IMR-90 (cell line): ENCODE results near the gene MRPS21. TPM values are rescaled to one million over a fixed set of nuclear protein-coding genes. Genes with fewer than 3 reads are reported as not detected.

Experiments
- ATAC-seq: fragments of 200-7000 bp; cut with Tn5 transposase; 2 replicates; pipeline ENCODE4 v1.9.1; 2020; ENCODE audit warnings: low read depth, mild to moderate bottlenecking, moderate library complexity
- BruUV-seq: library from RNA; stranded (reverse); fragments of 400-500 nt; replicated peaks from 2 replicates; lab custom pipeline; 2021; lab: Mats Ljungman, UMichigan
- CTCF ChIA-PET: fragments of 300-600 bp; formaldehyde crosslinking; extraction: SDS; loops from one replicate; lab custom pipeline; 2021; ENCODE audit warnings: antibody characterized with exemption; lab: Yijun Ruan, JAX
- POLR2A ChIA-PET: fragments of 300-600 bp; sonication (Branson Sonifier 250); formaldehyde crosslinking; loops from one replicate; lab custom pipeline; 2022; ENCODE audit warnings: antibody characterized with exemption; ENCODE audit not compliant: unreplicated experiment; lab: Charles Lee
- DNase-seq: peaks from one replicate; pipeline ENCODE4 v3.0.0; 2013
- H2AFZ ChIP-seq: replicated peaks from 2 replicates; pipeline ENCODE3; 2013; ENCODE audit warnings: low read length, mild to moderate bottlenecking; ENCODE audit not compliant: poor library complexity
- H2AK5ac ChIP-seq: 2 replicates; pipeline ENCODE4 v1.6.1; 2013; ENCODE audit warnings: low read depth, low read length, inconsistent platforms
- H2AK9ac ChIP-seq: replicated peaks from 2 replicates; pipeline ENCODE3; 2013; ENCODE audit warnings: mild to moderate bottlenecking, low read depth, low read length, moderate library complexity; ENCODE audit not compliant: poor library complexity
- H2BK120ac ChIP-seq: 2 replicates; pipeline ENCODE4 v1.6.1; 2013; ENCODE audit warnings: low read depth, low read length, inconsistent platforms
- H2BK15ac ChIP-seq: 3 replicates; pipeline ENCODE4 v1.6.1; 2013; ENCODE audit warnings: low read depth, low read length, inconsistent platforms
- H2BK20ac ChIP-seq: 2 replicates; pipeline ENCODE4 v1.6.1; 2013; ENCODE audit warnings: low read depth, mild to moderate bottlenecking, inconsistent platforms, low read length, moderate library complexity
- H2BK5ac ChIP-seq: 2 replicates; pipeline ENCODE4 v1.6.1; 2013; ENCODE audit warnings: mild to moderate bottlenecking, low read depth, low read length, inconsistent platforms; ENCODE audit not compliant: poor library complexity, severe bottlenecking
- H3K14ac ChIP-seq: replicated peaks from 2 replicates; pipeline ENCODE4 v1.6.1; 2013; ENCODE audit warnings: low read depth, low read length, inconsistent platforms
- H3K18ac ChIP-seq: 2 replicates; pipeline ENCODE4 v1.6.1; 2013; ENCODE audit warnings: low read depth, low read length, control low read depth
- H3K23ac ChIP-seq: 2 replicates; pipeline ENCODE4 v1.6.1; 2013; ENCODE audit warnings: low read depth, low read length, inconsistent platforms
- H3K27ac ChIP-seq: 2 replicates; pipeline ENCODE4 v1.5.1; 2013; ENCODE audit warnings: mild to moderate bottlenecking, control low read depth, low read length; ENCODE audit not compliant: insufficient read depth
- H3K27me3 ChIP-seq: 2 replicates; pipeline ENCODE4 v1.6.1; 2013; ENCODE audit warnings: low read length; ENCODE audit not compliant: control insufficient read depth, insufficient read depth
- H3K36me3 ChIP-seq: 2 replicates; pipeline ENCODE4 v1.6.1; 2013; ENCODE audit warnings: low read length, mixed read lengths; ENCODE audit not compliant: control insufficient read depth, insufficient read depth
- H3K4ac ChIP-seq: 2 replicates; pipeline ENCODE4 v1.6.1; 2013; ENCODE audit warnings: low read depth, low read length, inconsistent platforms
- H3K4me1 ChIP-seq: 2 replicates; pipeline ENCODE4 v1.6.1; 2013; ENCODE audit warnings: low read length, mixed read lengths; ENCODE audit not compliant: control insufficient read depth, insufficient read depth
- H3K4me2 ChIP-seq: 2 replicates; pipeline ENCODE4 v1.6.1; 2013; ENCODE audit warnings: low read depth, mild to moderate bottlenecking, control low read depth, low read length, moderate library complexity
- H3K4me3 ChIP-seq: 2 replicates; pipeline ENCODE4 v1.5.1; 2013; ENCODE audit warnings: low read depth, mild to moderate bottlenecking, control low read depth, low read length, moderate library complexity; ENCODE audit not compliant: insufficient read depth
- H3K56ac ChIP-seq: 2 replicates; pipeline ENCODE4 v1.6.1; 2013; ENCODE audit warnings: low read length, inconsistent platforms; ENCODE audit not compliant: insufficient read depth; ENCODE audit errors: extremely low read depth
- H3K79me1 ChIP-seq, 2 experiments: 2 replicates each; pipeline ENCODE4 v1.6.1; 2013; ENCODE audit warnings: low read length in 2 of 2, inconsistent platforms in 1 of 2, low read depth in 1 of 2
- H3K9ac ChIP-seq: 2 replicates; pipeline ENCODE4 v1.6.1; 2013; ENCODE audit warnings: low read depth, low read length, control low read depth
- H3K9me1 ChIP-seq: 2 replicates; pipeline ENCODE4 v1.6.1; 2013; ENCODE audit warnings: low read length, inconsistent platforms; ENCODE audit not compliant: insufficient read depth
- H3K9me3 ChIP-seq: 2 replicates; pipeline ENCODE4 v1.6.1; 2013; ENCODE audit warnings: low read length; ENCODE audit not compliant: control insufficient read depth, insufficient read depth
- H4K20me1 ChIP-seq: 2 replicates; pipeline ENCODE4 v1.6.1; 2013; ENCODE audit warnings: low read length, inconsistent platforms; ENCODE audit not compliant: insufficient read depth
- H4K5ac ChIP-seq: 2 replicates; pipeline ENCODE4 v1.6.1; 2013; ENCODE audit warnings: mild to moderate bottlenecking, low read depth, low read length, control low read depth
- H4K8ac ChIP-seq, 2 experiments: 2 replicates each; pipeline ENCODE4 v1.6.1; 2013; ENCODE audit warnings: low read depth in 2 of 2, low read length in 2 of 2, control low read depth in 1 of 2, inconsistent platforms in 1 of 2
- H4K91ac ChIP-seq: 2 replicates; pipeline ENCODE4 v1.6.1; 2013; ENCODE audit warnings: low read depth, low read length, inconsistent platforms; ENCODE audit not compliant: insufficient read depth
- CHD1 ChIP-seq: IDR thresholded peaks from 2 replicates; pipeline ENCODE4 v1.6.1; 2012; ENCODE audit warnings: low read depth, low read length, improper control_type of control experiment
- FOS ChIP-seq: fragments of 150-350 bp; IDR thresholded peaks from 2 replicates; pipeline ENCODE4 v1.6.1; 2016; ENCODE audit warnings: low read depth, low read length
- MAFK ChIP-seq: IDR thresholded peaks from 2 replicates; pipeline ENCODE4 v1.6.1; 2012; ENCODE audit warnings: low read depth, low read length, improper control_type of control experiment
- MAZ ChIP-seq: IDR thresholded peaks from 2 replicates; pipeline ENCODE4 v1.6.1; 2012; ENCODE audit warnings: low read depth, mild to moderate bottlenecking, low read length, improper control_type of control experiment, moderate library complexity, borderline replicate concordance
- MXI1 ChIP-seq: IDR thresholded peaks from 2 replicates; pipeline ENCODE4 v1.6.1; 2012; ENCODE audit warnings: low read depth, mild to moderate bottlenecking, low read length, moderate library complexity, borderline replicate concordance
- POLR2A ChIP-seq: IDR thresholded peaks from 2 replicates; pipeline ENCODE4 v1.6.1; 2012; ENCODE audit warnings: mild to moderate bottlenecking, low read depth, low read length
- RFX5 ChIP-seq: IDR thresholded peaks from 2 replicates; pipeline ENCODE4 v1.8.0; 2012; ENCODE audit warnings: low read depth, mild to moderate bottlenecking, low read length, moderate library complexity
- SMC3 ChIP-seq: fragments of 150-350 bp; IDR thresholded peaks from 2 replicates; pipeline ENCODE4 v1.6.1; 2016; ENCODE audit warnings: low read depth, mild to moderate bottlenecking, antibody characterized with exemption, low read length, moderate library complexity
- WGBS, 2 experiments: methylation state at CpG; one replicate each; pipeline versions ENCODE4 v1.1.5 to v1.1.7; 2013; ENCODE audit warnings: missing lambda C conversion rate in 2 of 2; ENCODE audit not compliant: insufficient read length in 1 of 2; ENCODE audit errors: extremely low coverage in 2 of 2; 5-methylcytosine and 5-hydroxymethylcytosine counted together
- dilution Hi-C: fragments of 300-500 bp; cut with HindIII; formaldehyde crosslinking; loops from one replicate; pipeline ENCODE4 v1.14.3; 2018; ENCODE audit warnings: low sequenced_read_pairs; ENCODE audit not compliant: unreplicated experiment
- in situ Hi-C: fragments of 300-500 bp; cut with MboI; formaldehyde crosslinking; loops from 3 replicates; pipeline ENCODE4 v1.14.3; 2019; ENCODE audit warnings: low sequenced_read_pairs, inconsistent platforms, mixed read lengths
- intact Hi-C: fragments of 100-400 bp; cut with micrococcal nuclease; formaldehyde crosslinking; loops from 2 replicates; pipeline ENCODE4 v1.10.0; 2022
- polyA plus RNA-seq, 3 experiments: library from polyadenylated mRNA; depleted of rRNA; stranded (reverse); fragments of >200 nt; gene quantifications; 2 replicates each; pipeline ENCODE4 v1.2.3, GENCODE V29; 2012; ENCODE audit warnings: low replicate concordance in 1 of 3
- total RNA-seq: library from RNA; depleted of rRNA; stranded (reverse); fragments of >200 nt; gene quantifications from 2 replicates; pipeline ENCODE4 v1.2.3, GENCODE V29; 2012
- TF ChIP-seq, protein P1 (sequence below): fragments of 150-350 bp; IDR thresholded peaks from 2 replicates; pipeline ENCODE4 v1.6.1; 2017; ENCODE audit warnings: mild to moderate bottlenecking, antibody characterized with exemption, low read length, low read depth
- TF ChIP-seq, protein P2 (sequence below): conservative IDR thresholded peaks from 2 replicates; pipeline ENCODE4 v1.5.1; 2012; ENCODE audit warnings: mild to moderate bottlenecking, low read depth, low read length, improper control_type of control experiment
- TF ChIP-seq, protein P3 (sequence below): fragments of 150-350 bp; IDR thresholded peaks from 2 replicates; pipeline ENCODE4 v1.6.1; 2016; ENCODE audit warnings: low read depth, mild to moderate bottlenecking, low read length, moderate library complexity, borderline replicate concordance

The MRPS21 gene
- total and polyA plus RNA-seq, 2 of the 4 experiments (the other 2 are of a cell fraction), result 52.3 to 74.6 TPM

DNA sequence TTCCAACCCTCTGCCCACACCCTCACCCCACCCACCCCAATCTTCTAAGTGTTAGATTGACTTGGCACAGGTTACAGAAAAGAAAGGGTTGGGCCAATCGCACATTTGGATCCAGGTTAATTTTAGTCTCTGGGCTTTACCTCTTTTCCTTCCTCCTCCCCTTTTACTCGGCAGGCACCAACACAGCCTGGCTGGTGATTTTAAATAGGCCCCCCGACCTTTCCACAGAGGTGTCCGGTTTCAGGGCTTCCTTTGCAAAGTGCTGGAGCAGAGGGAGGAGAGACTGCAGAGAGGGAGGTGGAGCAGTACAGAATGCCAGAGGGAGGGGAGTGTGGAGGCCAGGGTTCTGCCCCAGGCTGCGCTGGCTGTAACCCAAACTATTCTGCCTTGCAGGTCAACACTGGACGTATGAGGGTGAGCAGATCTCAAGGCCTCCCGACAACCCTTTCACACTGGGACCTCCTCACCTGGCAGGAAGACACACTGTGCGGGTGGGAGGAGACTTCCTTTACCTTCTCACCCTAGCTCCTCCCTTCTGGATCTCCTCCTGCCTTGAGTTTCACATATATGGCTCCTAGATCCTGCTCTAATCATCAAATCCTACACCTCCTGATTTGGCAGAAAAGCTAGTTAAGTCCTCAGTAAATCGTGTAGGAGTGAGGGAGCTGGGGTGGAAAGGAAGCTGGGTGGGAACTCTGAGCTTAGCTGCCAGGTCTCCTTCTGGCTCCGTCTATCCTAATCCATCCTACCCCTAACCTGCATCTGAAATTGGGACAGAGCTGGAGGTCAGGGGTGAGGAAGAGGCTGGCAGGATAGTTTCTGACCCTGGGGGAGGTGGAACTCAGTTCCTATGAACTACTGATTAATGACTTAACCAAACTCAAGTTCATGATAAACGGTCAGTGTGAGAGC lies 33.6 kb upstream of the MRPS21 start (continued):
- TF ChIP-seq MAZ (no peak), FOS (no peak), POLR2A (no peak)

DNA sequence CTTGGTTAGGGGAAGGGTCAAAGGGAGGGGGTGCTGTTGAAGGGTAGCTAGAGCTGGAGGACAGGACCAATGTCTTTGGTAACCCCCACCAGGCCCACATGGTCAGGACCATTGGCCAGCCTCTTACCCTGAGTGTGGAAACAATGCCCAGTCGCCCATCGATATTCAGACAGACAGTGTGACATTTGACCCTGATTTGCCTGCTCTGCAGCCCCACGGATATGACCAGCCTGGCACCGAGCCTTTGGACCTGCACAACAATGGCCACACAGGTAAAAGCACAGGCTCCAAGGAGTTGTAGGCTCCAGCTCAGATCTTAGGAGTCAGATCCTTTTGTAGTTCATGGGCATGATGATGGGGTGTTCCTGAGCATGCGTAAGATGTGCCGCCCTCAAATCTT lies 32.3 kb upstream of the MRPS21 start:
- Histone ChIP-seq H3K79me1 (peaks cover under 1 to 10% of the 10 kb centered on the region in 2 experiments; a peak in 2 of 4 replicates), H3K9me1 (peaks cover 3% of the 10 kb centered on the region; the same call in 1 of the 2 replicates), H2BK15ac (no peak overlapping the region), H2AK9ac (peak overlapping the region; percentile 26), H4K5ac (no peak overlapping the region), H3K14ac (no peak overlapping the region), H3K9ac (no peak overlapping the region), H2AFZ (no peak overlapping the region), H3K56ac (no peak overlapping the region), H3K4ac (no peak overlapping the region), H3K9me3 (no peaks in the 10 kb centered on the region), H2BK20ac (no peak overlapping the region), H3K18ac (no peak overlapping the region), H2BK5ac (no peak overlapping the region), H3K4me3 (no peak overlapping the region), H4K91ac (no peak overlapping the region), H3K27me3 (no peaks in the 10 kb centered on the region), H3K4me1 (peaks cover 20% of the 10 kb centered on the region), H4K20me1 (no peaks in the 10 kb centered on the region), H3K4me2 (no peak overlapping the region), H4K8ac (no peak overlapping the region), H3K36me3 (peaks cover 15% of the 10 kb centered on the region), H3K27ac (no peak overlapping the region), H3K23ac (no peak overlapping the region), H2AK5ac (no peak overlapping the region), H2BK120ac (no peak overlapping the region)
- dilution Hi-C loops (no loop called here), in situ Hi-C loops (loop anchor here (10.0 kb wide), 1 partner anchor 293 kb away; no protein-coding TSS in a partner anchor), intact Hi-C loops (no loop called here)
- ChIA-PET CTCF (interaction anchor here (0.5 kb wide), 1 partner anchor 719 kb away, joined by 3 read pairs; no protein-coding TSS in a partner anchor), POLR2A (interaction anchor here (0.7 to 1.2 kb wide), 2 partner anchors 9 to 20 kb away, joined by 5 to 15 read pairs; no protein-coding TSS in a partner anchor)
- WGBS, 2 experiments, result 73% methylated on average over 3 of the region's 6 CpGs; no CpG with 5 or more reads in 1 of the 2 experiments
- no TSS peak for BruUV-seq
- ATAC-seq, result no peak
- no peak for DNase-seq
- TF ChIP-seq, protein P1, sequence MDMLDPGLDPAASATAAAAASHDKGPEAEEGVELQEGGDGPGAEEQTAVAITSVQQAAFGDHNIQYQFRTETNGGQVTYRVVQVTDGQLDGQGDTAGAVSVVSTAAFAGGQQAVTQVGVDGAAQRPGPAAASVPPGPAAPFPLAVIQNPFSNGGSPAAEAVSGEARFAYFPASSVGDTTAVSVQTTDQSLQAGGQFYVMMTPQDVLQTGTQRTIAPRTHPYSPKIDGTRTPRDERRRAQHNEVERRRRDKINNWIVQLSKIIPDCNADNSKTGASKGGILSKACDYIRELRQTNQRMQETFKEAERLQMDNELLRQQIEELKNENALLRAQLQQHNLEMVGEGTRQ, result no peak
- TF ChIP-seq MAFK, result no peak
- TF ChIP-seq, protein P2, sequence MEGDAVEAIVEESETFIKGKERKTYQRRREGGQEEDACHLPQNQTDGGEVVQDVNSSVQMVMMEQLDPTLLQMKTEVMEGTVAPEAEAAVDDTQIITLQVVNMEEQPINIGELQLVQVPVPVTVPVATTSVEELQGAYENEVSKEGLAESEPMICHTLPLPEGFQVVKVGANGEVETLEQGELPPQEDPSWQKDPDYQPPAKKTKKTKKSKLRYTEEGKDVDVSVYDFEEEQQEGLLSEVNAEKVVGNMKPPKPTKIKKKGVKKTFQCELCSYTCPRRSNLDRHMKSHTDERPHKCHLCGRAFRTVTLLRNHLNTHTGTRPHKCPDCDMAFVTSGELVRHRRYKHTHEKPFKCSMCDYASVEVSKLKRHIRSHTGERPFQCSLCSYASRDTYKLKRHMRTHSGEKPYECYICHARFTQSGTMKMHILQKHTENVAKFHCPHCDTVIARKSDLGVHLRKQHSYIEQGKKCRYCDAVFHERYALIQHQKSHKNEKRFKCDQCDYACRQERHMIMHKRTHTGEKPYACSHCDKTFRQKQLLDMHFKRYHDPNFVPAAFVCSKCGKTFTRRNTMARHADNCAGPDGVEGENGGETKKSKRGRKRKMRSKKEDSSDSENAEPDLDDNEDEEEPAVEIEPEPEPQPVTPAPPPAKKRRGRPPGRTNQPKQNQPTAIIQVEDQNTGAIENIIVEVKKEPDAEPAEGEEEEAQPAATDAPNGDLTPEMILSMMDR, result no peak
- no peak for TF ChIP-seq MAZ
- TF ChIP-seq MXI1, result no peak
- TF ChIP-seq, protein P3, sequence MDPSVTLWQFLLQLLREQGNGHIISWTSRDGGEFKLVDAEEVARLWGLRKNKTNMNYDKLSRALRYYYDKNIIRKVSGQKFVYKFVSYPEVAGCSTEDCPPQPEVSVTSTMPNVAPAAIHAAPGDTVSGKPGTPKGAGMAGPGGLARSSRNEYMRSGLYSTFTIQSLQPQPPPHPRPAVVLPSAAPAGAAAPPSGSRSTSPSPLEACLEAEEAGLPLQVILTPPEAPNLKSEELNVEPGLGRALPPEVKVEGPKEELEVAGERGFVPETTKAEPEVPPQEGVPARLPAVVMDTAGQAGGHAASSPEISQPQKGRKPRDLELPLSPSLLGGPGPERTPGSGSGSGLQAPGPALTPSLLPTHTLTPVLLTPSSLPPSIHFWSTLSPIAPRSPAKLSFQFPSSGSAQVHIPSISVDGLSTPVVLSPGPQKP, result no peak
- TF ChIP-seq CHD1, result no peak
- TF ChIP-seq FOS, result no peak
- no peak for TF ChIP-seq RFX5
- no peak for TF ChIP-seq SMC3
- no peak for TF ChIP-seq POLR2A
